ENCODE results near the gene RPH3AL.
"Not testable (repeated sequence)": the region's sequence is repeated elsewhere in the genome, so short reads cannot be mapped to it uniquely, and the experiment has no call there.

The RPH3AL gene

DNA sequence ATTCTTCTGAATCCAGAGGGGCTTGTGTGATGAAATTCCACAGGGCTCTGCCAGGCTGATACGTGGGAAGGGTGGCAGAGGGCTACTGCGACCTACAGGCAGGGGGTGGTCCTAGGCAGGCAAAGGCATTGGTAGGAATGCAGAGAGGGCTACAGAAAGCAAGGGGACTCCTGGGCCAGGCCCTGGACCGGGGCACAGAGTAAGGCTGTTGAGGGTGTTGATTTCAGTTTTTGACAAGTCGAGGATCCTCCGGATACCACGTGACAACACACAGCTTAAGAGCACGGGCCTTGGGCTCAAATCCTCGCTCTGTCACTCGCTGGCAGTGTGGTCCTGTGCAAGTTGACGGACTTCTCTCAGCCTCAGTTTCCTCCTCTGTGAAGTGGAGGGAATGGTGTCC lies 152.0 kb downstream of the RPH3AL start:
- DNase-seq (ENCODE audit: low read depth): no peak

DNA sequence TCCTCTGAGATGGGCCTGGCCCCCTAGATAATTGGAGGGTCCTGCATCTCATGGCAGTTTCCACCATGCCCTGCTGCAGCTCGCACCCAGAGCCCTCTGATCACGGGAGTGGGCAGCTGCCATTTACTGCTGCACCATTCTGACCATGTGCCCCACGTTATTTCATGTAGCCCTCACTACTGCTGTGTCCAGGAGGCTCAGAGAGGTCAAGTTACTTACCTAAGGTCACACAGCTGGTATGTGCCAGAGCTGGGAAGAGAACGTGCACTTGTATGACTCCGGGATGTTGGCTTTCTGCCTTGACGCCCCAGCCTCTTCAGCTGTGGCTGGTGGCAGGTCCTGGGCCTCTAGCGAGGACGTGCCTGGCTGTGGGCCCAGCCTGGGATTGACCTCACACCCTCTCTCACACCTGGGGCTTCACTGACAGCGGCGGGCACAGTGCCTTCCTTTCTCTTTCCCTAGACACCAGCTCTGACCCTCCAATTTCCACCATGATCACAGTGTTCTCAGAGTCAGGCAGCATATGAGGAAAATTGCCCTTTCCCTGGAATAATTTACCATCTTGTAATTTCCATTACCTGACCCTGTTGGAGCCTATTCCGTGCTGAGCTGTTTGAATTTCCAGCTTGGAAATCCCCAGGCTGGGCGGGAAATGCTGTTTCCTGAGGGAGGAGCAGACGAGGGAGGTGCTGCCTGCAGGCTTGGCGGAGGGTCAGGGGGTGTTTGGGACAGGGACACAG lies 152.6 kb downstream of the RPH3AL start:
- no peak for DNase-seq (ENCODE audit: low read depth)

DNA sequence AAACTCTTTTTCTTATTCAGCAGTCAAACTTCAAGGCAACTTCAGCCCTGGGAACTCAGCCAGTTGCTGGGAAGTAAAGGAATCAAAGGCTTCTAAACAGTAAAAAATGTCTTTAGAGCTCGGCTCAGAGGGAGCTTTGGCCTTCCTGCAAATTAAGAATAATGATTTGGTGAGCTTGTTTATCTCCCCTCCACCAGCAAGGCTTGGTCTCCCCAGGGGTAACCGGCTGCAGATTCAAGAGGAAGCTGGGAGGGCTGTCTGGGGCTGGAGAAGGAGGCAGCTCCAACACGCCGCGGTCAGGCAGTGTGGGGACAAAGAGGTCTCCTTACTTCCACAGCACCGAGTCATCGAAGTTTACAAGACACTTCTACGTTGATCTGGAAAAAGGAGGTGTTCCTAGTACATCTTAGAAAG lies 153.4 kb downstream of the RPH3AL start:
- DNase-seq (ENCODE audit: low read depth): no peak

GRCh38 chr17:198225-198624 lies 154.4 kb downstream of the RPH3AL start:
- DNase-seq (ENCODE audit: low read depth): not testable (repeated sequence)

DNA sequence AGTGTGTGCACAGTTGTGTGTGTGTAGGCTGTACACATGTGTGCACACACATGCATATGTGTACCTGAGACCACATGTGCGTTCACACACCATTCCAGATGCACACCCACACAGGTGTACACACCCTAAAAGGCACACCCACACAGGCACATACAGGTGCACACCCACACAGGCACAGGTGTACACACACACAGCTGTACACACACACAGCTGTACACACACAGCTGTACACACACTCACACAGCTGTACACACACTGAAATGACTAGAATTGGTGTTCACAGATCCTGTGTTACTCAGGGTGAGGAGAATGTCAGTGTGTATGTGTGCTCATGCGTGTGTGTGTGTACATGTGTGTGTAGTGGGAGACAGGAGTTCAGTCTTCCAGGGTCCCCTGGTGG lies 155.3 kb downstream of the RPH3AL start:
- DNase-seq (ENCODE audit: low read depth): no peak

DNA sequence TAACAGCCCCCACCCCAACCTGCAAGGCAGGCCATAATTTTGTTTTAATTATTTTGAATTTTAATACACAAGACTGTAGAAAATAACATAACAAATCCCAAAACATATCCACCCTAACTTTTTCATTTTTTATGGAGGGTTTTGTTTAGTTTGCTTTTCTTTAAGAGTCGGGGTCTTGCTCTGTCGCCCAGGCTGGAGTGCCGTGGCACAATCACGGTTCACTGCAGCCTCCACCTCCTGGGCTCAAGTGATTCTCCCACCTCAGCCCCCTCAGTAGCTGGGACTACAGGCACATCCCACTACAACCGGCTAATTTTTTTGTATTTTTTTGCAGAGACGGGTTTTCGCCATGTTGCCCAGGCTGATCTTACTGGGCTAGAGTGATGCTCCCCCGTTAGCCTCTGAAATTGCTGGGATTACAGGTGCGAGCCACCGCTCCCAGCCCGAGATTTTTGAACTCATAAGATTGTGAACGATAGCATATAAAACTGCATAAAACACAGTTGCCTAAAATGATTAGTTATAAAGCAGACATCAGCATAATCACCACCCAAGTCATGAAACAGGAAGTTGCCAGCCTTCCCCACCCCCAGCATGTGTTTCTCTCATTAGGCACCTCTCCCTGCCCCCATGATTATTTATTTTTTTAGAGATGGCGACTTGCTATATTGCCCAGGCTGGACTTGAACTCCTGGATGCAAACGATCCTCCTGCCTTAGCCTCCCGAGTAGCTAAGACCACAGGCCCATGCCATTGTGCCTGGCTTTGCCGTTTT lies 157.6 kb downstream of the RPH3AL start:
- no peak for DNase-seq (ENCODE audit: low read depth)

DNA sequence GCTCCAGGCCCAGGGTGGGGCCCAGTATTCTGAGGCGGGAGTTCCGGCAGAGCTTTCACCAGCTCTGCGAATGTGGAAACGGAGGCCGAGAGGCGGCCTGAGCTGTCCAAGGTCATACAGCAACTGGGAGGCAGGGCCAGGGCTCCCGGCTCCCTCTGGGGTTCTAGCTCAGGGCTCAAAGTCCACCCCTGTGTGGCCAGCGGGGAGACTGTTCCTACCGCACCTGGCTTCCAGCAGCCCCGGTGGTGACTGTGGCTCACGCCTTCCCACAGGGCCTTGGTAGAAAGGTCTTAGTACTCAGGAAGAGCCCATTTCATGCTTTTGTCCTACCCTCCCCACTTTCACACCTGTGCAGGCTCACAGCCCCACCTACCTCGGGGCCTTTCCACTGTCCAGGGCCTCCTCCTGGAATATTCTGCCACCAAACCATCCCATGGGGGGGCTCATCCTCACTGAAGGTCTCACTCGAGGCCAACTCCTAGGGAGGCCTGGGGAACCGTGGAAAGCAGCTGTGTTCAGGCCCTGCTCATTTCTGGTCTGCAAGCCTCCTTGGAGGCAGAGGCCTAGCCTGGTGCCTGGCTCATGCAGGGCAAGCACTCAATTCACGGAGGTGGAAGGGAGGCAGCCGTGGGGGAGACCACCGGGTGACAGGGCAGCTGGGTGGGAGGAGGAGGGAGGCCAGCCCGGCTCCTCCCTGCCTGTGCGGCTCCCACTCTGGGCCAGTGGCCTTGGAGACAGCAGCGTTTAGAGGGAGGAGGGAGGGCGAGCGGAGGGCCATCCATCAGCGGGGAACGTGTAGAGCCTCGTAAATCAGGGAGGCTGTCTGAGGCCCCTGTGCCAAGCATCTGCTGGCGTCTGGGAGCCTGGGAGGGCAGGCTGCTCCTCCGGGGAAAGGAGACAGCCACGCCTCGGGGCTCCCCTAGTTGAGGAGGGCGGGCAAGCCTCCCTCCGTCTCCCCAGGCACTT lies 158.5 kb downstream of the RPH3AL start:
- no peak for DNase-seq (ENCODE audit: low read depth)

DNA sequence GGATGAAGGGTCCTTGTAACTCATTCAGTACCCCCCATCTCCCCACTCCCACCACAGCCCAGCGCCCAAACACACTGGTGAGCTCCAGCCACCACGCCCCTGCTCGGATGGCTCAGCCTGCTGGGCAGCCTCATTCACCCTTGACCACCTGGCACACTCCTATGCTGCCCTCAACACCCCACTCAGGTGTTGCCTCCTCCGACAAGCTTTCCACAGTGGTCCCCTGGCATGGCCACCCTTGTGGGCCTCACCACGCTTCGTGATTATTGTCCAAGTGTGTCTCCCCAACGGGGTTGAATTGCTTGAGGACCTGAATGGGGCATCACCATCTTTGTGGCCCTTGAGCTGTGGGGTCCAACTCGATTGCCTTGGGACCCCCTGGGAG lies 159.2 kb downstream of the RPH3AL start:
- no peak for DNase-seq (ENCODE audit: low read depth)

DNA sequence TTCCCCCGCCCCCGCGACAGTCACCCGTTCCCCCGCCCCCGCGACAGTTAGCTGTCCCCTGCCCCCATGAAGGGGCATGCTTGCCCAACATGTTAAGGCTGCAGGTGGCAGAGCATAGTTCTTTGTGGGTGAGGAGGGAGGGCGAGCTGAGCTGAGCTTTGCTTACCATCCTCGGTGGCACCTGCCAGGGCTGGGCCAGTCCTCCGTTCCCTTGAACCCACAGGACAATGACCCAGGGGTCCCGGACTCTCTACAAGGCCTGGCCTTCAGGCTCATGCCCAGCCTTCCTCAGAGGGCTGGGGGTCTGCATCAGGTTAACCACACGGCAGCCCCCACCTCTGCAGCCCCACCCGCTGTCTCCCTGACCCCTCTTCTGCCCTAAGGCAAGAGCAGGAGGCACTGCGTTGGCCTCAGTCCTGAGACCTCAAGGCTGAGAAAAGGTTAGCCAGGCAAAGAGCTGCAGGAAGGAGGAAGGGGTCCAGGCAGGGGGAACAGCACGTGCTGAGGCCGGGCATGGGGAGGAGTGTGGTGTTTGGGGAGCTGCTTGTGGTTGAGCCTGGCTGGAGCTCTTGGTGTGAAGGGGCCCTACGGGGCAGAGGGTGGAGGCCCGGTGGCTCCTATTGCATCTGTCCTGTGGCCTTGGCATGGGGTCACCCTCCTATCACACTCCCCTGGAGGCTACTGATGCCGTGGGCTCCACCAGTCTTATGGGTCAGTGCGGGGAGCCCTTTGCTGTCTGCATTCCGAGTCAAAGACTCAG lies 159.8 kb downstream of the RPH3AL start:
- no peak for DNase-seq (ENCODE audit: low read depth)

DNA sequence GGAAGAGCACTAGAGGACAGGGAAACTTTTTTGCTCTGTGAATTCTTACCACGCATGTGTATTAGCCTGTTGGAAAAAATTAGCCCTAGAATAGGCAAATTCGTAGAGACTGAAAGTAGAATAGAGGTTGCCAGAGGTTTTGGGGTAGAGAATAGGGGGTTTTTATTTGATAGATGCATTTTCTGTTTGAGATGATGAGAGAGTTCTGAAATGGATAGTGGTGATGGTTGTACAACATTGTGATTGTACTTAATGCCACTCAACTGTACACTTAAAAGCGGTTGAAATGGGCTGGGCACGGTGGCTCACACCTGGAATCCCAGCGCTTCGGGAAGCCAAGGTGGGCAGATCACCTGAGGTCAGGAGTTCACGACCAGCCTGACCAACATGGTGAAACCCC lies 163.2 kb downstream of the RPH3AL start:
- DNase-seq (ENCODE audit: low read depth): no peak

- DNase-seq (ENCODE audit: low read depth): no peak
Observed at GRCh38 chr17:187130-187529, 165.5 kb downstream of the RPH3AL start.

DNA sequence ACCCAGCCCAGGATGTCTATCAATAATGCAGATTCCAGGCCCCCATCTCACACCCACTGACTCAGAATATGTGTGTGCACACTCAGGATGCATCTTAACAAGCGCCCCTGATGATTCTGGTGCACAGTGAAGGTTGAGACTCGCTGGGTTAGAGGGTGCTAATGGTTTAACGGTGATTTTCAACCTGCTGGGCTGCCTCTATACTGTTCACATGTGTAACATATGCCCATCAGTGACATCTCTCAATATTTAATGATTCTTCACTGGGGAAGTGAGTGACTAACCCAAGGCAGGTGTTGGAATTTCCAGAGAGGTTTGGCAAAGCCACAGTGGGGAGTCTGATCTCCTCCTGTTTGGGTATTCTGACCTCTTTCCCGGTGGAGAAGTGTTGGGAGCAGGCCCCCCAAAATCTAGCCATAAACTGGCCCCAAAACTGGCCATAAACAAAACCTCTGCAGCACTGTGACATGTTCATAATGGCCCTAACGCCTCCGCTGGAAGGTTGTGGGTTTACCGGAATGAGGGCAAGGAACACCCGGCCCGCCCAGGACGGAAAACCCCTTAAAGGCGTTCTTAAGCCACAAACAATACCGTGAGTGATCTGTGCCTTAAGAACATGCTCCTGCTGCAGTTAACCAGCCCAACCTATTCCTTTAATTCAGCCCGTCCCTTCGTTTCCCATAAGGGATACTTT lies 167.0 kb downstream of the RPH3AL start:
- no peak for DNase-seq (ENCODE audit: low read depth)

DNA sequence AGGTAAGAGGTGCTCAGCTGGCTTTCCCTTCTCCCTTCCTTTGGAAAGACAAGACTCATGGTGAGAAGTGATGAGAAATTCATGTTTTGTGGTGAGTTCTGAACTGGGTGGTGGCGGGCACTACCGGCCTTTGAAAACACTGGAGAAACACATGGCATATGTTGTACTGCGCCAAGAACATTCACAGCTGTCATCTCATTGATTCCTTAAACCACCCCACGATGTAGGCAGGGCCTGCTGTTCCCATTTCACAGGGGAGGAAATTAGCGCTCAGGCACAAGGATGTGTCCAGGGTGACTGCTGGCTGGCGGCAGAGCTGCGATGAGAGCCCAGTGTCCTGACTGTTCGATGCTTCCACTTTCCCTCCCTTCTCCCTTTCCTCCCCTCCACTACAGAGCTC lies 169.6 kb downstream of the RPH3AL start:
- no peak for DNase-seq (ENCODE audit: low read depth)

GRCh38 chr17:182050-182751 lies 170.4 kb downstream of the RPH3AL start:
- no peak for DNase-seq (ENCODE audit: low read depth)

- no peak for DNase-seq (ENCODE audit: low read depth)
Observed at GRCh38 chr17:181245-182049, 171.2 kb downstream of the RPH3AL start, which contains the start of gene DOC2B. DOC2B (minus strand) TSS chr17:181650; CDS start chr17:181479, 171 bp downstream.

DNA sequence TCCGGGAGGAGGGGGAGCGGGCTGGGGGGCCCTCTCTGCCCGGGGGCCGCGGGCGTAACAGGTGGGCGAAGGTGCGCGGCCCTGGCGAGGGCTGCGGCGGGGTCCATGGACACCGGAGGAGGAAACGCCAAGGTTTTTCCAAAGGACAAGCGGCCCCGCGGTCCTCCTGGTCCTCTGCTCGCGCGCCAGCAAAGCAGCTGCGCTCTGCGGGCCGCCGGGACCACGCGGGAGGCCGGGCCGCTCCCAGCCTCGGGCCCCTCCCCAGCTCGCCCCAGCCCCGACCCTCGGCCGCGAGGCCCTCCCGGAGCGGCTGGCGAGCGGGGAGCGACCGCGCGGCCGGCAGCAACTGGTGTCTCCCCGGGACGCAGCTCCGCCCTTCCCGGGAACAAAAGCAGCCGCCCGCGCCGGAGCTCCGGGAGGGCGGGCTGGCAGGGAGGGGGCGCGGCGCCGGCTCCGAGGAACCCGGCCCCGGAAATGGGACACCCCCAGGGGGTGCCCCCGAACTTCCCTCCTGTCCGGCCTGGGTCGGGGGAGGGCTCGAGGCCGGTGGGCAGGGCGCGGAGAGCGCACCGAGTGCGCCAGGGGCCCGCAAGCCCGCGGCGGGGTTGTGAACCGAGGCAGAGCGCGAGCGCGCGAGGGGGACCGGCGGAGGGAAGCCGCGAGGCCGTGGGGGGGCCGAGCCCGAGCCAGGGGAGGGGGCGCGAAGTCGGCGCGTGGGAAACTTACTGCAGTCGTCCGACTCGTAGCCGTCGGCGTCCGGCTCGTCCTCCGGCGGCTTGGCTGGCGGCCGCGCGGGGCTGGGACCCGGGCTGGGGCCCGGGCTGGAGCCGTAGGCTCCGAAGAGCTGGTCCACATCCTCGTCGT lies 172.0 kb downstream of the RPH3AL start:
- DNase-seq (ENCODE audit: low read depth): no peak

GRCh38 chr17:179781-180380 lies 172.7 kb downstream of the RPH3AL start:
- DNase-seq (ENCODE audit: low read depth): no peak

GRCh38 chr17:179066-179432 lies 173.6 kb downstream of the RPH3AL start:
- no peak for DNase-seq (ENCODE audit: low read depth)
